ENCODE measurements around the gene RHBDF1. TPM values are rescaled to one million over a fixed set of nuclear protein-coding genes. Genes with fewer than 3 reads are reported as not detected.

Gene RHBDF1
- total RNA-seq, 2 experiments from 2014 or later = 0.33 TPM; not detected in 1

- Mint-ChIP-seq H3K27me3 (peaks cover 3% of the 10 kb centered on the region), H3K4me3 (no peak overlapping the region), H3K4me1 (no peaks in the 10 kb centered on the region), H3K9me3 (no peaks in the 10 kb centered on the region), H3K27ac (no peak overlapping the region), H3K36me3 (no peaks in the 10 kb centered on the region)
- POLR2A ChIA-PET = interaction anchor here (1.0 to 4.0 kb wide), 2 partner anchors 11 to 31 kb away, joined by 4 to 52 read pairs; partner anchors contain the start of genes POLR3K and SNRNP25
- DNase-seq (no peak), ATAC-seq (ENCODE audit: low read depth) (no peak)
Measured at GRCh38 chr16:63998-64913, 8.2 kb downstream of the RHBDF1 start.

- H3K27ac Mint-ChIP-seq = no peak overlapping the region
- POLR2A ChIA-PET = interaction anchor here (1.0 to 4.0 kb wide), 2 partner anchors 32 to 33 kb away, joined by 4 to 52 read pairs; no protein-coding TSS in a partner anchor
- H3K27me3 Mint-ChIP-seq = peaks cover 3% of the 10 kb centered on the region
- ATAC-seq (ENCODE audit: low read depth) = no peak
- no peaks in the 10 kb centered on the region for H3K36me3 Mint-ChIP-seq
- H3K4me3 Mint-ChIP-seq = no peak overlapping the region
- H3K4me1 Mint-ChIP-seq = no peaks in the 10 kb centered on the region
- DNase-seq = no peak
- no peaks in the 10 kb centered on the region for H3K9me3 Mint-ChIP-seq
Measured at GRCh38 chr16:63466-63865, 9.0 kb downstream of the RHBDF1 start.

GRCh38 chr16:62968-63391 is 9.5 kb downstream of the RHBDF1 start:
- peaks cover 1% of the 10 kb centered on the region for H3K27me3 Mint-ChIP-seq
- DNase-seq = no peak
- ATAC-seq (ENCODE audit: low read depth) = no peak
- POLR2A ChIA-PET = interaction anchor here (1.0 to 1.3 kb wide), 2 partner anchors 9 to 34 kb away, joined by 4 read pairs; partner anchors contain the start of genes POLR3K and SNRNP25
- H3K4me3 Mint-ChIP-seq = no peak overlapping the region
- no peaks in the 10 kb centered on the region for H3K9me3 Mint-ChIP-seq
- H3K4me1 Mint-ChIP-seq = no peaks in the 10 kb centered on the region
- no peak overlapping the region for H3K27ac Mint-ChIP-seq
- H3K36me3 Mint-ChIP-seq = no peaks in the 10 kb centered on the region

GRCh38 chr16:62283-62967 is 10.0 kb downstream of the RHBDF1 start:
- no peak overlapping the region for H3K4me3 Mint-ChIP-seq
- DNase-seq (no peak), ATAC-seq (ENCODE audit: low read depth) (no peak)
- no peak overlapping the region for H3K27ac Mint-ChIP-seq
- no peaks in the 10 kb centered on the region for H3K36me3 Mint-ChIP-seq
- no peaks in the 10 kb centered on the region for H3K9me3 Mint-ChIP-seq
- H3K4me1 Mint-ChIP-seq = no peaks in the 10 kb centered on the region
- peaks cover under 1% of the 10 kb centered on the region for H3K27me3 Mint-ChIP-seq
- POLR2A ChIA-PET = interaction anchor here (1.0 to 1.3 kb wide), 2 partner anchors 9 to 35 kb away, joined by 4 read pairs; partner anchors contain the start of genes POLR3K and SNRNP25

GRCh38 chr16:61879-62281 is 10.6 kb downstream of the RHBDF1 start:
- Mint-ChIP-seq H3K27me3 (no peaks in the 10 kb centered on the region), H3K27ac (no peak overlapping the region), H3K36me3 (no peaks in the 10 kb centered on the region), H3K4me3 (no peak overlapping the region), H3K4me1 (no peaks in the 10 kb centered on the region), H3K9me3 (no peaks in the 10 kb centered on the region)
- DNase-seq (no peak), ATAC-seq (ENCODE audit: low read depth) (no peak)
- POLR2A ChIA-PET = interaction anchor here (1.3 kb wide), 1 partner anchor 8 kb away, joined by 4 read pairs; the partner anchor contains the start of genes POLR3K and SNRNP25

- Mint-ChIP-seq H3K27me3 (no peaks in the 10 kb centered on the region), H3K4me3 (no peak overlapping the region), H3K36me3 (peaks cover 2% of the 10 kb centered on the region), H3K4me1 (no peaks in the 10 kb centered on the region), H3K9me3 (no peaks in the 10 kb centered on the region), H3K27ac (no peak overlapping the region)
- POLR2A ChIA-PET = interaction anchor here (1.3 kb wide), 1 partner anchor 17 kb away, joined by 4 read pairs; the partner anchor contains the start of gene MPG
- DNase-seq = peak; percentile 27
- no peak for ATAC-seq (ENCODE audit: low read depth)
Measured at GRCh38 chr16:60929-61878, 11.2 kb downstream of the RHBDF1 start.

- DNase-seq (peak; percentile 19), ATAC-seq (ENCODE audit: low read depth) (no peak)
- H3K4me3 Mint-ChIP-seq = no peak overlapping the region
- peaks cover 4% of the 10 kb centered on the region for H3K4me1 Mint-ChIP-seq
- no peaks in the 10 kb centered on the region for H3K9me3 Mint-ChIP-seq
- no peaks in the 10 kb centered on the region for H3K27me3 Mint-ChIP-seq
- POLR2A ChIA-PET = interaction anchor here (1.3 kb wide), 1 partner anchor 18 kb away, joined by 4 read pairs; the partner anchor contains the start of gene MPG
- H3K27ac Mint-ChIP-seq = no peak overlapping the region
- H3K36me3 Mint-ChIP-seq = peaks cover 5% of the 10 kb centered on the region
Measured at GRCh38 chr16:60166-60565, 12.3 kb downstream of the RHBDF1 start.

GRCh38 chr16:59440-60059 is 12.9 kb downstream of the RHBDF1 start:
- POLR2A ChIA-PET = interaction anchor here (1.3 kb wide), 1 partner anchor 18 kb away, joined by 4 read pairs; the partner anchor contains the start of gene MPG
- no peak for ATAC-seq (ENCODE audit: low read depth)
- no peak overlapping the region for H3K27ac Mint-ChIP-seq
- peaks cover 5% of the 10 kb centered on the region for H3K36me3 Mint-ChIP-seq
- no peak for DNase-seq
- H3K9me3 Mint-ChIP-seq = no peaks in the 10 kb centered on the region
- peaks cover 7% of the 10 kb centered on the region for H3K4me1 Mint-ChIP-seq
- no peak overlapping the region for H3K4me3 Mint-ChIP-seq
- no peaks in the 10 kb centered on the region for H3K27me3 Mint-ChIP-seq

- Mint-ChIP-seq H3K27me3 (no peaks in the 10 kb centered on the region), H3K36me3 (peaks cover 5% of the 10 kb centered on the region), H3K9me3 (no peaks in the 10 kb centered on the region), H3K4me1 (peaks cover 9% of the 10 kb centered on the region), H3K27ac (no peak overlapping the region), H3K4me3 (no peak overlapping the region)
- POLR2A ChIA-PET = interaction anchor here (0.7 to 1.2 kb wide), 2 partner anchors 16 to 38 kb away, joined by 3 to 4 read pairs; no protein-coding TSS in a partner anchor
- ATAC-seq (ENCODE audit: low read depth) (no peak), DNase-seq (no peak)
Measured at GRCh38 chr16:58491-59439, 13.7 kb downstream of the RHBDF1 start.

- Mint-ChIP-seq H3K9me3 (no peaks in the 10 kb centered on the region), H3K36me3 (peaks cover 7% of the 10 kb centered on the region), H3K27me3 (no peaks in the 10 kb centered on the region), H3K27ac (peak overlapping the region; percentile 6), H3K4me1 (peaks cover 11% of the 10 kb centered on the region), H3K4me3 (no peak overlapping the region)
- DNase-seq (no peak), ATAC-seq (ENCODE audit: low read depth) (no peak)
- POLR2A ChIA-PET = interaction anchor here (0.7 to 1.2 kb wide), 2 partner anchors 17 to 39 kb away, joined by 3 to 4 read pairs; no protein-coding TSS in a partner anchor
Measured at GRCh38 chr16:57711-58110, 14.7 kb downstream of the RHBDF1 start.

- POLR2A ChIA-PET = interaction anchor here (0.6 to 1.0 kb wide), 2 partner anchors 15 to 41 kb away, joined by 3 read pairs; no protein-coding TSS in a partner anchor
- peak; percentile 25 for DNase-seq
- Mint-ChIP-seq H3K27ac (no peak overlapping the region), H3K4me3 (no peak overlapping the region), H3K36me3 (peaks cover 10% of the 10 kb centered on the region), H3K9me3 (no peaks in the 10 kb centered on the region), H3K4me1 (peaks cover 16% of the 10 kb centered on the region), H3K27me3 (no peaks in the 10 kb centered on the region)
- ATAC-seq (ENCODE audit: low read depth) = no peak
Measured at GRCh38 chr16:56231-56927, 16.1 kb downstream of the RHBDF1 start.

Data from activated naive CD8-positive, alpha-beta T cell treated with anti-CD3 and anti-CD28 coated beads, Interleukin-2, amount 10 ng/mL, durations not matched to agents 7 days and 5 days (primary cell).